ENCODE data around the gene MAMLD1.

GRCh38 chrX:150514462-150514861 lies 151.3 kb downstream of the MAMLD1 start:
- TF ChIP-seq, protein P1, sequence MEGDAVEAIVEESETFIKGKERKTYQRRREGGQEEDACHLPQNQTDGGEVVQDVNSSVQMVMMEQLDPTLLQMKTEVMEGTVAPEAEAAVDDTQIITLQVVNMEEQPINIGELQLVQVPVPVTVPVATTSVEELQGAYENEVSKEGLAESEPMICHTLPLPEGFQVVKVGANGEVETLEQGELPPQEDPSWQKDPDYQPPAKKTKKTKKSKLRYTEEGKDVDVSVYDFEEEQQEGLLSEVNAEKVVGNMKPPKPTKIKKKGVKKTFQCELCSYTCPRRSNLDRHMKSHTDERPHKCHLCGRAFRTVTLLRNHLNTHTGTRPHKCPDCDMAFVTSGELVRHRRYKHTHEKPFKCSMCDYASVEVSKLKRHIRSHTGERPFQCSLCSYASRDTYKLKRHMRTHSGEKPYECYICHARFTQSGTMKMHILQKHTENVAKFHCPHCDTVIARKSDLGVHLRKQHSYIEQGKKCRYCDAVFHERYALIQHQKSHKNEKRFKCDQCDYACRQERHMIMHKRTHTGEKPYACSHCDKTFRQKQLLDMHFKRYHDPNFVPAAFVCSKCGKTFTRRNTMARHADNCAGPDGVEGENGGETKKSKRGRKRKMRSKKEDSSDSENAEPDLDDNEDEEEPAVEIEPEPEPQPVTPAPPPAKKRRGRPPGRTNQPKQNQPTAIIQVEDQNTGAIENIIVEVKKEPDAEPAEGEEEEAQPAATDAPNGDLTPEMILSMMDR (IDR thresholded peaks at IDR 0.05): no peak
- TF ChIP-seq POLR2A (IDR thresholded peaks at IDR 0.05): no peak

Data from esophagus squamous epithelium (tissue), 4 donors.